ENCODE results near the gene RPRD2. TPM values are rescaled to one million over a fixed set of nuclear protein-coding genes. Genes with fewer than 3 reads are reported as not detected.

Gene RPRD2
- total RNA-seq, 1 donor from 2014 or later, result 23.8 TPM

- Histone ChIP-seq H3K36me3 (no peaks in the 10 kb centered on the region), H3K27ac (no peak overlapping the region), H3K4me1 (peaks cover 19% of the 10 kb centered on the region), H3K9me3 (no peaks in the 10 kb centered on the region), H3K4me3 (no peak overlapping the region), H3K27me3 (no peaks in the 10 kb centered on the region)
- no peak for DNase-seq (ENCODE audit: extremely low spot score in 2 of 2)
- intact Hi-C loops (cut with DNase I), result no loop called here
- TF ChIP-seq, protein P1, sequence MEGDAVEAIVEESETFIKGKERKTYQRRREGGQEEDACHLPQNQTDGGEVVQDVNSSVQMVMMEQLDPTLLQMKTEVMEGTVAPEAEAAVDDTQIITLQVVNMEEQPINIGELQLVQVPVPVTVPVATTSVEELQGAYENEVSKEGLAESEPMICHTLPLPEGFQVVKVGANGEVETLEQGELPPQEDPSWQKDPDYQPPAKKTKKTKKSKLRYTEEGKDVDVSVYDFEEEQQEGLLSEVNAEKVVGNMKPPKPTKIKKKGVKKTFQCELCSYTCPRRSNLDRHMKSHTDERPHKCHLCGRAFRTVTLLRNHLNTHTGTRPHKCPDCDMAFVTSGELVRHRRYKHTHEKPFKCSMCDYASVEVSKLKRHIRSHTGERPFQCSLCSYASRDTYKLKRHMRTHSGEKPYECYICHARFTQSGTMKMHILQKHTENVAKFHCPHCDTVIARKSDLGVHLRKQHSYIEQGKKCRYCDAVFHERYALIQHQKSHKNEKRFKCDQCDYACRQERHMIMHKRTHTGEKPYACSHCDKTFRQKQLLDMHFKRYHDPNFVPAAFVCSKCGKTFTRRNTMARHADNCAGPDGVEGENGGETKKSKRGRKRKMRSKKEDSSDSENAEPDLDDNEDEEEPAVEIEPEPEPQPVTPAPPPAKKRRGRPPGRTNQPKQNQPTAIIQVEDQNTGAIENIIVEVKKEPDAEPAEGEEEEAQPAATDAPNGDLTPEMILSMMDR (IDR thresholded peaks at IDR 0.05), result no peak
- TF ChIP-seq POLR2AphosphoS5 (IDR thresholded peaks at IDR 0.05; ENCODE audit: insufficient read depth in 1 of 2, low read depth in 1 of 2) (no peak), POLR2A (IDR thresholded peaks at IDR 0.05) (no peak)
Observed at GRCh38 chr1:150406483-150406882, 42.5 kb downstream of the RPRD2 start.

DNA sequence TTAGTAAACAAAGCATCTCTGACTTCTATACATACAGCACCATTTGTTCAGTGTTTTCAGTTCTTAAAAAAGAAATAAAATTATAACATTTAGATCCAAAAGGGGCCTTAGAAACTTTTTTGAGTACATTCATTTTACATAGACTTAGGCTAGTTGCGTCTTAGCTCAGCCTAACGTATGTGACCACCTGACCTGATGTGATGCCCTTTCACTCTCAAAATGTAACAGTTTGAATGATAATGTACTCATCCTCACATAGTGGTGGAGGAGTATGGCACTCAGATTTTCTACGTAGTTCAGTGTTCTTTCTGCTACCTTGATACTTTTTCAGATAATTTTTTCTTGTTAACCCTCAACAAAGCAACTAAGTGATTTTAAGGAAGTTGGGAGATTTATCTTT is 43.4 kb downstream of the RPRD2 start:
- TF ChIP-seq POLR2A (IDR thresholded peaks at IDR 0.05) (no peak), POLR2AphosphoS5 (IDR thresholded peaks at IDR 0.05; ENCODE audit: insufficient read depth in 1 of 2, low read depth in 1 of 2) (no peak)
- TF ChIP-seq, protein P1 (IDR thresholded peaks at IDR 0.05), result no peak
- Histone ChIP-seq H3K27ac (no peak overlapping the region), H3K9me3 (no peaks in the 10 kb centered on the region), H3K27me3 (no peaks in the 10 kb centered on the region), H3K4me3 (no peak overlapping the region), H3K4me1 (peaks cover 19% of the 10 kb centered on the region), H3K36me3 (no peaks in the 10 kb centered on the region)
- intact Hi-C loops (cut with DNase I), result no loop called here
- DNase-seq (ENCODE audit: extremely low spot score in 2 of 2), result no peak

GRCh38 chr1:150408800-150409199 is 44.9 kb downstream of the RPRD2 start:
- Histone ChIP-seq H3K27me3 (no peaks in the 10 kb centered on the region), H3K4me1 (peaks cover 19% of the 10 kb centered on the region), H3K27ac (no peak overlapping the region), H3K36me3 (no peaks in the 10 kb centered on the region), H3K9me3 (no peaks in the 10 kb centered on the region), H3K4me3 (no peak overlapping the region)
- TF ChIP-seq POLR2A (IDR thresholded peaks at IDR 0.05) (no peak), POLR2AphosphoS5 (IDR thresholded peaks at IDR 0.05; ENCODE audit: insufficient read depth in 1 of 2, low read depth in 1 of 2) (no peak)
- TF ChIP-seq, protein P1 (IDR thresholded peaks at IDR 0.05), result no peak
- intact Hi-C loops (cut with DNase I), result no loop called here
- no peak for DNase-seq (ENCODE audit: extremely low spot score in 2 of 2)

DNA sequence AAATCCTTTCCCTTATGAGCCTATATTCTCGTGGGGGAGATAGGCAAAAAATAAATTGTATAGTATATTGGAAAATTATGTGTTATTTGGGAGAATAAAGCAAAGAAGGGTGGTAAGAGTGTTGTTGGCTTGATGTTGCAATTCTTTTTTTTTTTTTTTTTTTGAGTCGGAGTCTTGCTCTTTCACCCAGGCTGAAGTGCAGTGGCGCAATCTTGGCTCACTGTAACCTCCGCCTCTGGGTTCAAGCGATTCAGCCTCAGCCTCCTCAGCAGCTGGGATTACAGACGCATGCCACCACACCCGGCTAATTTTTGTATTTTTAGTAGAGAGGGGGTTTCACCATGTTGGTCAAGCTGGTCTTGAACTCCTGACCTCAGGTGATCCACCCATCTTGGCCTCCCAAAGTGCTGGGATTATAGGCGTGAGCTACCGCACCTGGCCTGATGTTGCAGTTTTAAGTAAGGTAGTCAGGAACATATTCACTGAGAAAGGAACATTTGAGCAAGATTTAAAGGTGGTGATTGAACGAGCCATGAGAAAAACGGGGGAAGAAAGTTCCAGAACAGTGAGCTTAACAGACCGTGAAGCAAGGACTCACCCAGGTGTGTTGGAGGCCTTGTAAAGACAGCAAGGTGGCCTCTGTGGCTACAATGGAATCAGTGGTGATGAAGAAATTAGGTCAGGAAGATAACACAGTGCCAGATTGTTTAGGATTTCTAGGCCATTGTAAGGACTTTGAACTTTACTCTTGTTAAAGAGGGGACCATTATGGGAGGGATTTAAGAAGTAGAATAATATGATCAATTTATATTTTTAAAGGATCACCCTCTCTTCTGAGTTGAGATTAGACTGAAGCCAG is 45.8 kb downstream of the RPRD2 start:
- Histone ChIP-seq H3K27me3 (no peaks in the 10 kb centered on the region), H3K9me3 (no peaks in the 10 kb centered on the region), H3K27ac (no peak overlapping the region), H3K4me1 (peaks cover 19% of the 10 kb centered on the region), H3K4me3 (no peak overlapping the region), H3K36me3 (no peaks in the 10 kb centered on the region)
- no peak for DNase-seq (ENCODE audit: extremely low spot score in 2 of 2)
- intact Hi-C loops (cut with DNase I), result no loop called here
- TF ChIP-seq POLR2A (IDR thresholded peaks at IDR 0.05) (no peak), POLR2AphosphoS5 (IDR thresholded peaks at IDR 0.05; ENCODE audit: insufficient read depth in 1 of 2, low read depth in 1 of 2) (no peak)
- TF ChIP-seq, protein P1 (IDR thresholded peaks at IDR 0.05), result no peak

- TF ChIP-seq POLR2AphosphoS5 (IDR thresholded peaks at IDR 0.05; ENCODE audit: insufficient read depth in 1 of 2, low read depth in 1 of 2) (no peak), POLR2A (IDR thresholded peaks at IDR 0.05) (no peak)
- TF ChIP-seq, protein P1 (IDR thresholded peaks at IDR 0.05), result no peak
- Histone ChIP-seq H3K27me3 (no peaks in the 10 kb centered on the region), H3K4me3 (no peak overlapping the region), H3K9me3 (no peaks in the 10 kb centered on the region), H3K36me3 (no peaks in the 10 kb centered on the region), H3K27ac (no peak overlapping the region), H3K4me1 (peaks cover 14% of the 10 kb centered on the region)
- DNase-seq (ENCODE audit: extremely low spot score in 2 of 2), result no peak
- intact Hi-C loops (cut with DNase I), result no loop called here
Observed at GRCh38 chr1:150410582-150411101, 46.7 kb downstream of the RPRD2 start.
